Spleen (tissue), 7 donors: Measurements from ENCODE around the gene DPT.

Source experiments
- CTCF ChIP-seq, 11 experiments: fragments of 200-600 bp in 7 of 11; fragments of 450-650 bp in 4 of 11; sonication (generic) in 4 of 11; IDR thresholded peaks in 8 of 11; conservative IDR thresholded peaks in 3 of 11; 1 replicate in 7 of 11; 2 replicates in 4 of 11; pipeline versions ENCODE4 v1.4.0 to v1.8.0; 2016 to 2021; ENCODE audit warnings: antibody characterized with exemption in 11 of 11, inconsistent platforms in 4 of 11, mild to moderate bottlenecking in 1 of 11
- POLR2A ChIP-seq, 3 donors: fragments of 450-650 bp; IDR thresholded peaks; one replicate each; pipeline ENCODE4 v1.5.1; 2017; ENCODE audit warnings: antibody characterized with exemption in 3 of 3, mild to moderate bottlenecking in 1 of 3
- POLR2AphosphoS5 ChIP-seq, 3 donors: sonication (generic); formaldehyde crosslinking; IDR thresholded peaks; one replicate each; pipeline ENCODE4 v1.5.1; 2017; ENCODE audit warnings: antibody characterized with exemption in 3 of 3
- donor health status: DM: no; HTN: no; CAD: no; lungs with moderate emphysema.
- donor health status: DM: no; HTN: no; CAD: no.
- donor health status: DM: no; HTN: no; CAD: no.

- TF ChIP-seq POLR2A (IDR thresholded peaks at IDR 0.05), result no peak
- no peak for TF ChIP-seq CTCF (IDR thresholded peaks at IDR 0.05 in 8 of 11, conservative IDR thresholded peaks at IDR 0.05 in 3 of 11)
- no peak for TF ChIP-seq POLR2AphosphoS5 (IDR thresholded peaks at IDR 0.05)
Measured at GRCh38 chr1:168717906-168718891, 10.8 kb downstream of the DPT start.
